HFF-Myc (cell line): ENCODE results near the gene FAM47A.

Source experiments
- DNase-seq: peaks from one replicate; pipeline ENCODE4 v3.0.0-alpha.2; 2011; ENCODE audit warnings: low read depth; ENCODE audit errors: extremely low read depth
- H3K4me3 ChIP-seq: replicated peaks from 2 replicates; pipeline ENCODE4 v1.5.1; 2011; ENCODE audit warnings: low read depth, mild to moderate bottlenecking, control low read depth, low read length
- TF ChIP-seq, protein P1 (sequence below): IDR thresholded peaks from 2 replicates; pipeline ENCODE4 v1.5.1; 2012; ENCODE audit warnings: mild to moderate bottlenecking, low read depth, low read length, control low read depth; ENCODE audit errors: missing control alignments

The FAM47A gene

DNA sequence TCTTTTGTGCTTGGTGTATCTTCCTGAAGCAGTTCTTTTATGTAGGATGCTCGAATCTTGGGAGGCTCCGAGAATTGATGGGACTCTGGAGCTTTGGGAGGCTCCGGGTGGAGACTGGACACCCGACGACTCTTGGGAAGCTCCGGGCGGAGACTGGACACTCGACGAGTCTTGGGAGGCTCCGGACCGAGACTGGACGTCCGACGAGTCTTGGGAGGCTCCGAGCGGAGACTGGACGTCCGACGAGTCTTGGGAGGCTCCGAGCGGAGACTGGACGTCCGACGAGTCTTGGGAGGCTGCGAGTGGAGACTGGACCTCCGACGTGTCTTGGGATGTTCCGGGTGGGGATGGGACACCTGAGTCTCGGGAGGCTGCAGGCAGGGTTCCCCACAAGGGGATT is 1.6 kb downstream of the FAM47A start:
- TF ChIP-seq, protein P1, sequence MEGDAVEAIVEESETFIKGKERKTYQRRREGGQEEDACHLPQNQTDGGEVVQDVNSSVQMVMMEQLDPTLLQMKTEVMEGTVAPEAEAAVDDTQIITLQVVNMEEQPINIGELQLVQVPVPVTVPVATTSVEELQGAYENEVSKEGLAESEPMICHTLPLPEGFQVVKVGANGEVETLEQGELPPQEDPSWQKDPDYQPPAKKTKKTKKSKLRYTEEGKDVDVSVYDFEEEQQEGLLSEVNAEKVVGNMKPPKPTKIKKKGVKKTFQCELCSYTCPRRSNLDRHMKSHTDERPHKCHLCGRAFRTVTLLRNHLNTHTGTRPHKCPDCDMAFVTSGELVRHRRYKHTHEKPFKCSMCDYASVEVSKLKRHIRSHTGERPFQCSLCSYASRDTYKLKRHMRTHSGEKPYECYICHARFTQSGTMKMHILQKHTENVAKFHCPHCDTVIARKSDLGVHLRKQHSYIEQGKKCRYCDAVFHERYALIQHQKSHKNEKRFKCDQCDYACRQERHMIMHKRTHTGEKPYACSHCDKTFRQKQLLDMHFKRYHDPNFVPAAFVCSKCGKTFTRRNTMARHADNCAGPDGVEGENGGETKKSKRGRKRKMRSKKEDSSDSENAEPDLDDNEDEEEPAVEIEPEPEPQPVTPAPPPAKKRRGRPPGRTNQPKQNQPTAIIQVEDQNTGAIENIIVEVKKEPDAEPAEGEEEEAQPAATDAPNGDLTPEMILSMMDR = no peak
- DNase-seq = no peak
- no peak overlapping the region for H3K4me3 ChIP-seq

DNA sequence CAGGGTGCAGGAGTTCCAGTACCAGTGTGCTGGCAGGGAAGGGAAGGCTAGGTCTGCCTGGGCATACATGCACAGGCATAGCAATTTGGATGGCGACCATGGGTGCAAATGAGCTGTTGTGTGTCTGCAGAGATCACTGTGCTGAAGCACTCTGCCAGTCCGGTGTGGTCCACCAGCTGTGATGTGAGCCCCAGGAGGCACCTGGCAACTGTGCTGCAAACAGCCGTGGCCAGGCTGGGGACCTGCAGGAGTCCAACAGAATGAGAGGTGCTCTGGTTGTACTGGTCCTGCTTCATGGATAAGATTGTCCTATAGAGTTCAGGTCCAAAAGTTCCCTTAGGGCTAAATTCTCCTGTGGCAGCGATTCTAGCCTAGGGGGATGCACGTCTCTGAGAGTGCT is 6.1 kb downstream of the FAM47A start:
- TF ChIP-seq, protein P1 = no peak
- no peak overlapping the region for H3K4me3 ChIP-seq
- DNase-seq = no peak

DNA sequence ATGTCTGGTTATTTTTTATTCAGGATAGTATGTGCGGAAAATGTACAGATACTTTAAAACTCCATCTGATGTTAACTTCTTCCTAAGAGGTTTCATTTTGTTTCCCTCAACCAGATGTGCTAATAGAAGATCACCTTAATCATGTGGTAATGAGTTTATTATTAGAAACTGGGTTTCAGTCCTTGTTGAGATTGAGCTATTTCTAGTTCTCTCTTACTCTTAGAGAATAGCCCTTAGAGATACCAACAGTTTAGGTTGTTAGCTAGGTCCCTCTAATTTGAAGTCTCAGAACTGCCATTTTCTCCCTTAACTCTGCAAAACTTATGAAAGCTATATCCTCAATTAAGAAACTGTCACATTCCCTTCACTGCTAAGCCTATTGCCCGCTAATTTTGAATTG is 13.0 kb downstream of the FAM47A start:
- no peak overlapping the region for H3K4me3 ChIP-seq
- no peak for DNase-seq
- TF ChIP-seq, protein P1 = no peak

DNA sequence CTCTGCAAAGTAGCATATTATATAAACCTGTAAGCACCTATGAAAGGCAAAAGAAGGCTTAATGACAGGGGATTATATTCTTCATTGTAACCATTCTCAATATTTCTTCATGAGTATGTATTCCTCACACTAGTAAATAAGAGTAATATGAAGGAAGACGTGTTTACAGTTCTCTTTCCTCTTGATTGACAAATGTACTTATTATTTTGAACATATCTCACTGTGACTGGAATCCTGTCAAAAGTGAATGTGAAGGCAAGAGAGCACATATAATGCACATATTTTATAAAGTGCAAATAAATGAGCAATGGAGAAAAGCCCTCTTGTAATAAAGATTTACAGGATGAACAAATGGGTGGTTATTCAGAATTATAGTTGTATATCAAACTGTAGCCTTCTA is 19.7 kb downstream of the FAM47A start:
- no peak for DNase-seq
- TF ChIP-seq, protein P1 = no peak
- no peak overlapping the region for H3K4me3 ChIP-seq
